Superior temporal gyrus (tissue), 1 donor: ENCODE results near the gene SINHCAF.
"Not testable (repeated sequence)": the region's sequence is repeated elsewhere in the genome, so short reads cannot be mapped to it uniquely, and the experiment has no call there.

ENCODE experiments used
- DNase-seq: peaks from one replicate; pipeline ENCODE4 v3.0.0-alpha.2; 2016; ENCODE audit errors: extremely low spot score

The SINHCAF gene, protein sequence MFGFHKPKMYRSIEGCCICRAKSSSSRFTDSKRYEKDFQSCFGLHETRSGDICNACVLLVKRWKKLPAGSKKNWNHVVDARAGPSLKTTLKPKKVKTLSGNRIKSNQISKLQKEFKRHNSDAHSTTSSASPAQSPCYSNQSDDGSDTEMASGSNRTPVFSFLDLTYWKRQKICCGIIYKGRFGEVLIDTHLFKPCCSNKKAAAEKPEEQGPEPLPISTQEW

DNA sequence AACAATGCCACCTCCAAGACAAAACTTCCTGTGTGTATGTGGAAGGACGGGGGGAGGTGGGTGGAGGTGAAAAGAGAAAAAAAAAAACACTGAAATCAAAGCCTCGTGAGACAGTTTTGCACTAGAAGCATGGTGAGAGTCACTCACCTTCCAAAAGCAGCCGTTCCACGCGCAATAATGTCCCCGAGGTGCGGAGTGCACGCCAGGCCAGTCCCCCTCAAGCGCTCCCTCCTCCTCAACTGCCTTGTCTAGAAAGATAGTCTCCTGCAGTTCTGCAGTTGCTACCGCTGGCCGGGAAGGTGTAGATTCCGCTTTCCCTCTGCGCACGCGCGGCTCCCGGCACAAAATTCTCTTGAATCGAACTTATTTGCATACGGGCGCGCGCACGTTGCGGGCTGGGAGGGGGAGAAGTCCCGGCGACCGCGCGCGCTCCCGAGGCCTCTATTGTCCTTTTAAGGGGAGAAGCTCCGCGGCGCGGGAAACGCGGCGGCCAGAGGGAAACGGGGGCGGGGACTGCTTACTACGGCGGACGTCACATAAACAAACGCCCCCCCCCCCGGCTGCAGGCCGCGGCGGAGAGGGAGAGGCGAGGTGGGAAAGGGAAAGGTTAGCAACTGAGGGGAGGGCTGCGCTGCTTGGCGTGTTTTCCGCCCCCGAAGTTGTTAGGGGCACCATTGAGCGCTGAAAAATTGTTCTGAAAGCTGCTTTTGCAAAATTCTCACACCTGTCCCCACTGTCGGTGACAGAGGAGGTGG lies at the start of gene SINHCAF:
Gene SINHCAF (minus strand): TSS at position 274 of the 755 bp plus-strand sequence. CDS start 27,946 bp downstream, outside the sequence.
- peak; percentile 97 for DNase-seq

DNA sequence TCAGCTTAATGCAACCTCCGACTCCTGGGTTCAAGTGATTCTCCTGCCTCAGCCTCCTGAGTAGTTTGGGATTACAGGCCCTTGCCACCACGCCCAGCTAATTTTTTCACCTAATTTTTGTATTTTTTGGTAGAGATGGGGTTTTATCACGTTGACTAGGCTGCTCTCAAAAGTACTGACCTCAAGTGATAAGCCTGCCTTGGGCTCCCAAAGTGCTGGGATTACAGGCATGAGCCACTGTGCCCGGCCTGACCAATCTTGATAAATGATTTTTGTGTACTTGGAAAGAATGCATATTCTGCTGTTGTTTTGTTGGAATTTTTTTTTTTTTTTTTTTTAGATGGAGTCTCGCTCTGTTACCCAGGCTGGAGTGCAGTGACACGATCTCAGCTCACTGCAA lies 49.5 kb upstream of the SINHCAF start:
- DNase-seq: not testable (repeated sequence)

DNA sequence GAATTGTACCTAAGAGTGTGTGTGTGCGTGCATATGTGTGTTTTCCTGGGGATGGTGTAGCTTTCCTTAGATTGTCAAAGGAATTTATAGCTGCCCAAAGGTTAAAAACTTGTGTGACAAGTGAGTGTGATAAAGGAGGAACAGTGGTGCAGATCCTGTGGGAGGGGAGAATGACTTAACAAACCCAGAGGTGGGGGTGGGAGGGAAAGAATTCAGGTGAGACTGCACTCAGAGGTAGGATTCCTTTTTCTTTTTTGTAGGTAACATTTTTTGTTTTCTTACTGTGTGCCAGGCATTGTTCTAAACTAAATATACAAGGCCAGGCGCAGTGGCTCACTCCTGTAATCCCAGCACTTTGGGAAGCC lies 45.3 kb upstream of the SINHCAF start:
- DNase-seq: no peak

DNA sequence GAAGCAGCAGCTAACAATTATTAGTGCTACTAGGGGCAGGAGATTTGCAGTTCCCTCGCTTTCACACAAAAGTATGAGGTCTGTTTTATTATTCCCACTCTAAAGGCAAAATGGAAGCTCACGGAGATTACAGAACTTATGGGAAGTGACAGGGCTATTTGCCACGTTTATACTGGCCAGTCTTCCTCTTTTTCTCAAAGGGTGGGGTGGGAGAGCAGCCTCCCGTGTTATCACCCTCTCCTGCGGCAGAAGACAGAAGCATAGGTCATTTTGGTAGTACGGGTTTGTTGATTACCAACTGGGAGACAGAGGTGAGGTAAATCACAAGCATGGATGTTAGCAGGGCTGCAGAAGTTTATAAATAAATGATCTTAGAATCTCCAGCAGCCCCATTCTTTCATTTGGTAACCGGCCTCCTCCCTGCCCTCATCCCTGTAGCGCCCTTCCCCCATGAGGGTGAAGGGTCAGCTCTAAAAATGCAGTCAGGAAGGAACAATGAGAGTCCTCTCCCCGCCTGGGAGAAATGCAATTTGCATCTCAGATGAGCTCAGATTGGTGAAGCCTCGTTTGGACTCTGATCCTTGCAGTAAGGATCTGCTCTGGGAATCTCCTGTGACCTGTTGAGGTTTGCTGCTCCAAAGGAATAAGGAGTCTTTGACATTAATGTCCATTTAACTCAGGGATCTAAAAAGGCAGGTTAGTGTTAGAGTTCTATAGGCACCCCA lies 44.7 kb upstream of the SINHCAF start:
- no peak for DNase-seq

DNA sequence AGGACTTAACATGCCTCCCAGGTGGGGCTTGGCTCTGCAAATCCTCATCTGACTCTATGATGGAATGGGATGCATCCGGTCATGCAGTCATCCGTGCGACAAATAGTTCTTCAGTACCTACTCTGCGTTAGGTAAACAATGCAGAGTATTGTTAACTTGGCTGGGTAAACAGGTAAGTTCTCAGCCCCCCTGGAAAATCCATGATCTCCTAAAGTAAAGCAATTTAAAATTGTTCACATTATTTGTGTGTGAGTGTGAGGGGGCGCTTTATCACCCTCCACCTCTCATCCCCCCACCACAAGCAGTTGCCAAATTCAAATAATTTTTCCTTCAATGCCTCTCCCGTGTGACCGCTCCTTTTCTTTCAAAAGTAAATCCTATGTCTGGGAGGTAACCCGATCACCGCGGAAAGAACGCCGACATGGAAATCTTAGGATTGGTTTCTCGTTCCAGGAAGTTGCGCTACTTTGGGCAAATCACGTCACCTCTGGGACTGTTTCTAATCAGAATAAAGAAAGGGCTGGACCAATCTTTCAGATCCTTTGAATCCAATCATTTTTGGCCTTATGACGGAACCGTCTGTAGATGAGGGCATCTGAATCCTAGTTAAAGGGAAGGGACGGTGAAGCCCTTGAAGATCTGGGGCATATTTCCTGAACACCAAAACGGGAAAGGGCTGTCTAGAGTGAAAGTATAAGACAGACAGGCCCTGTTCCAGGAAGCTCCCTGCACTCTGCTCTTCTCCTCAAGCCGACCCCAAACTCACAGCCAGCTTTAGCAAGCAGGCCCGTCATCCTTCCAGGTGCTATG lies 44.0 kb upstream of the SINHCAF start:
- DNase-seq: no peak

DNA sequence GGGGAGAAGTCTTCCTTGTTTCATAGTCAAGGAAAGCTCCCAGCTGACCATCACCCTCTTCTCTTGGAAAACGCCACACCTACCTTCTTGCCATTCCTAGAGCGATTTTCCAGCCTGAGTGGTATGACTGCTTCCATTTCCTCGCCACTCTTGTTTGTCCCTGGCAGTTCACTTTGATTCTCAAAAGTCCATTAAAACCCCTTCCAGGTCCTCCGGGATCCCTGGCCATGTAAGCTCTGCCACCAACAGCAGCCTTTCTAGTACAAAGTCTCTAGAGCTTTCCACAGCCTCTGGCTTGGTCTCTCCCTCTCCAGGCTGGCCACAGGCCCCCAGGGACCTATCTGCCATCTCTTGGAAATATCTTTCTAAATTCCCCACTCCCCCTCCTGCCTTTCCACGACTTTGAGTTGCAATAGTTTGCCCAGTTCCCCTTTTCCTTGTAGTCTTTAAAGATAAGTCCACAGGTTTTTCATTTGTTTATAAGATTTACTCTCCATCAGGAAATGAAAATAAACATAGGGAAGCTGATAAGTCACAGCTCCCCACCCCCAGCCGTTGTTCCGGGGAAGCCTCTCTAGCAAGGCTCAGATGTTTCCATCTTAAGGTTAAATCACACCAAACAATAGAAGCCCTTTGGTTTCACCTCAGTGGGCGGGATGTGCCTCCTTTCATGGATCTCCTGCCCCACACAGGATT lies 42.9 kb upstream of the SINHCAF start:
- no peak for DNase-seq

DNA sequence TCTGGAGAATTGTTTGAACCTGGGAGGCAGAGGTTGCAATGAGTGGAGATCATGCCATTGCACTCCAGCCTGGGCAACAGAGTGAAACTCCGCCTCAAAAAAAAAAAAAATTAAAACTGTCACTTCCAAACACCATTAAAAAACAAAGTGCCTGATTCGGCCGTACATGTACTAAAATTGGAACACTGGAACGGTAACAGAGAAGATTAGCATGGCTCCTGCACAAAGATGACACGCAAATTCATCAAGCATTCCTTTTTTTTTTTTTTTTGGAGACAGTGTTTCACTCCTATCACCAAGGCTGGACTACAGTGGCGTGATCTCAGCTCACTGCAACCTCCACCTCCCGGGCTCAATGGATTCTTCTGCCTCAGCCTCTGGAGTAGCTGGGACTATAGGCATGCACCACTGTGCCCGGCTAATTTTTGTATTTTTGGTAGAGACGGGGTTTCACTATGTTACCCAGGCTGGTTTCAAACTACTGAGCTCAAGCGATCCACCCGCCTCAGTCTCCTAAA lies 40.2 kb upstream of the SINHCAF start:
- DNase-seq: no peak

DNA sequence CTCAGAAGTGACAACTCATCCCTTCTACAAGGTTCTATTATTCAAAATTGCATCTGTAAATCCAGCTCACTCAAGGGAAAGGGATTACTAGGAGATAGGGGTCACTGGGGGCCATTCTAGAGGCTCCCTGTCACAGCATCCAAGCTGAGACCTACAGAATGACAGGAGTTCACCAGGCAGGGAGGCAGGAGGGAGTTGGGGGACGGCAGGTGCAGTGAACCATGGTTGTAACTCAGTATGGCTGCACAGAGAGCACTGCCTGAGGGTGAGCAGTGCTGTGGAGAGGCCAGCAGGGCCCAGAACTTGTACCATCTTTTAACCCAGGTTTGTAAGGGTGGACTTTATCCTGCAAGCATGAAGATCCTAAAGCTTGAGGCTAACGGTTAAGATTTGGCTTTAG lies 37.9 kb upstream of the SINHCAF start:
- DNase-seq: no peak

DNA sequence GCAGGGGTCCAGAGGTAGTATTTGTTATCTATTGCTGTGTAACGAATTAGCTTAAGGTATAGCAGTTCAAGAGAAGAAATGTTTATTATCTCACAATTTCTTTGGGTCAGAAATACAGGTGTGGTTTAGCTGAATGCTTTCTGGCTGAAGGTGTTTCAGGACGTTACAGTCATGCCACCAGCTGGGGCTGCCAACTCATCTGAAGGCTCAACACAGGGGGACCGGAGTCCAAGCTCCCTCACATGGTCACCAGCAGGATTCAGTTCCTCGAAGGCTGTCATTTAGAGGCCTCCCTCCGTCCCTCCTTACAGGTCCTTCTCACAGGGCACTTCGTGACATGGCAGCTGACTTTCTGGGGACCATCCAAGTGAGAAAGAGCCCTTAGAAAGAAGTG lies 37.5 kb upstream of the SINHCAF start:
- no peak for DNase-seq

DNA sequence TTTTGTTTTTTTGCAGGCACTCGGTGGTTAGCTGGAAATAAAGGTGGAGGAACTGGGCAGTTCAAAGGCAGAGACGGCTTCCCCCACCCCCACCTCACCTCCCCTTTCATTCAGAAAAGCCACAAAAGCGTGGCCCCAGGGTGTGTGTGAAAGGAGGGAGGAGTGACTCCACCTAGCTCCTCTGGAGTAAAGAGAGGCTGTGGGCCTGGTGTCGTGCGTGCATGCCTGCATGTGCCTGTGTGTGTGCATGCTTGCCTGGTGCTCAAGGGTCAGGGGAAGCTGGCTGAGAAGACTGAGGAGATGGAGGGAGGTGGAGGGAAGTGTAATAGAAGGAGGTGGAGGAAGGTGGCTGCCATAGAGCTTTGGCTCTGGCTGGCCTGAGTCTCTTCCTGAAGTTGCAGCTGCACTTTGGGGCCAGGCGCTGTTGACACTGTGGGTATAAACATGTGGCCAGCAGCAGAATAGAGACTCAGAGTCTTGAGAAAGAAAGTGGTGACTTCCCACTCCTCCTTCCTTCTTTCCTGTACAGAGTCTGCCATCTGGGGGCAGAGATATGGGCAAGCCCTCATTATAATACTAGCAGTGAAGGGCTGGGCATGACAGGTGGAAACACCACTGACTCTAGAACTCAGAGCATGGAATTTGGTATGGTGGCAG lies 36.9 kb upstream of the SINHCAF start:
- no peak for DNase-seq

DNA sequence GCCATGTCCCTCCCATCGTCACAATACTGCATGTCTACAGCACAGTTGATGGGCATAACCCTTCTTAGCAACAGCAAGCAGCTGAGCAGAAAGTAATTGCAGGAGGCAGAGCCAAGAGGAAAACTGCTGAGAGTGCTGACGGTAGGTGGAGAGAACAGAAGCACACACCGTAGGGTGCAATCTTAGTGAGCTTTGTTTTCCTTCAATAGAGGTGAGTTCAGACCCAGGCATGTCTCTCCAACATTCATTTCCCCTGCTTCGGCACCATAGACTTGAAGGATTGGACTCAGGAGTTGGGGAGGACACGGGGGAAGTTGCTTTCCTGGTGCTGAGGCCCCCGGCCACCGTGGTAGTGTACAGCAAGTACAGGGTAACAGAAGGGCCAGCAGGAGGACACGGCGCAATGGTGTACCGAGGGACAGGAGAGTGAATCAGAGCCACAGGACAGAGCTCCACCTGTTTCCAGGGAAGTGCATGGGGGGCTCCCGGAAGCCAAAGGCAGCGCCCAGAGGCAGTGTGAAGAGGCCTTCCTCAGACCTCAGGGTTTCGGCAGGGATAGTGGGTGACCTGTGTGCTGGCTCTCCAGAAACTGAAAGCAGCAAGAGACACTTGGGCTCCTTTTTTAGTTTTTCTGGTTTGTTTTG lies 36.3 kb upstream of the SINHCAF start:
- no peak for DNase-seq

DNA sequence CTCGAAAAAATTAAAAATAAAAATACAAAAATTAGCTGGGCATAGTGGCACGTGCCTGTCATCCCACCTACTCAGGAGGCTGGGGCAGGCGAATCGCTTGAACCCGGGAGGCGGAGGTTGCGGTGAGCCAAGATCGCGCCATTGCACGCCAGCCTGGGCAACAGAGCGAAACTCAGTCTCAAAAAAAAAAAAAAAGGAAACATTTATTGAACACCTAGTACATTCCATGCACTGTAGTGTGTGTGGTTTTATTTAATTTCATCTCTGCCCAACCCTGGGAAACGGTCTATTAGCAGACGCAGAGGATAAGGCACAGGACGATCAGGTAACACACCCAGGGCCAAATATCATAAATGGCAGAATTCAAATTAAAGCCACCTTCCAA lies 35.8 kb upstream of the SINHCAF start:
- no peak for DNase-seq

DNA sequence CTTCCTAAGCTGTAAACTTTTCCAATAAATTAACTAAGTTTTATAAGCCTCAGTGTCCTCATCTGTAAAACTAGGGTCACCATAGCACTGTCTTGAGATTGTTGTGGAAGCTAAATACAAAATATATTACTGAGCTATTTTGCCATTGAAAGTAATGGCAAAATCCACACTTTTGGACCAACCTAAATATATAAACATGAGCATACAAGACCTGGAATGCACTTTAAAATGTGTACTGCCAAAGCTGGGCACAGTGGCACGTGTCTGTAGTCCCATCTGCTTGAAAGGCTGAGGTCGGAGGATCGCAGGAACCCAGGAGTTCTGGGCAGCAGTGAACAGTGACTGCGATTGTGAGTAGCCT lies 29.8 kb upstream of the SINHCAF start:
- no peak for DNase-seq

DNA sequence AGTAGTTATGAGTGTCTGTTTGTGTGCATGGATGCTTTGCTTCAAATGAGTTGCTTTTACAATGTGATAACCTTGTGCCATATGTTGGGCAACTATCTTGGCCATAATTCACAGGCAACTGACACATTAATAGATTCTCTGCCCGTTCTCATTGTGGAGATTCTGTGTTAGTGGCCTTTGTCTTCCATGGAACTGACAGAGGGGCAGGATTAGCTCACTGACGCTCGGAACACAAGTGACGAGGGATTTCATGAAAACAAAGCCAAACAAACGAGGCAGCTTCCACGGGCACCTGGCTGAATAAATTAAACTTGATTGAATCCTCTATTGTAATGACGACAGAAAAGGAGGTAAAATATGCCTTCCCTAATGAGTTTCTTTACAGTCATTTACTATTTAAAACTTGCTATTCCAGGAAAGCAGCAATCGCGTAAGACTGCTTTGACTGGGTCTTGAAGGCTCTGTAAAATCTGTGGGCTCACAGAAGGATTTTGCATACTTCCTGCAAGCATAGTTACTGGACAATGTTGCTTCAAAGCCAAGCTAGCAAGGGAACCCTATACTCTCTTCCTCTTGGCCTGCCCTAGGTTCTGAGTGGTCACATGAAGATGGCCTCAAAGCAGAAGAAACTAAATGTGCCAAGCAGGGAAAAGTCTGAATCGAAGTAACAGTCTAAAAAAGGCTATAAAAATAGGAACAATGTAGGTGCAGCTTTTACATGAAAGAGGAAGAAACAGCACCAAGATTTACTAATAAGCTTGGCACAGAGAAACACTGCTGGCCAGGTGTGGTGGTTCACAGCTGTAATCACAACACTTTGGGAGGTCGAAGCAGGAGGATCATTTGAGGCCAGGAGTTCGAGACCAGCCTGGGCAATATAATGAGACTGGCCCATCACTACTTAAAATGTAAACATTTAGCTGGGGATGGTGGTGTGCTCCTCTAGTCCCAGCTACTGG lies 28.1 kb upstream of the SINHCAF start:
- DNase-seq: peak; percentile 55

DNA sequence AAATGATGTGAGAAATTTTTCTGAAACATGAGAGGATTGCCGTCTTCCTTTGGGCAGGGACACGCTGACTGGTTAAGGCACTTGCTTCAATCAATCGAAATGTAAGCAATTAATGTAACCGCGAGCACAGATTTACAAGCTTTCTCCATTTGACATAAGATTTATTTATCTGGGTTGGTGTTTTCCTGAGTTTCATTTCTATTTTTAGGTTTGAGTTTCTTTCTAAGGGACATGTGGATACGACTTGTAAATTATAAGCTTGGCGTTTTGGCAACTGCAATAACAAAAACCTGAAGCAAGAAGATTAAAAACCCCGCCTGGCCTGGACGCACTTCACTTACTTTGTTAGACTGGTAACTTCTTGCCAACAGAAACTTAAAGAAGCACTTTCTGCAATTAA lies 20.3 kb upstream of the SINHCAF start:
- DNase-seq: no peak

DNA sequence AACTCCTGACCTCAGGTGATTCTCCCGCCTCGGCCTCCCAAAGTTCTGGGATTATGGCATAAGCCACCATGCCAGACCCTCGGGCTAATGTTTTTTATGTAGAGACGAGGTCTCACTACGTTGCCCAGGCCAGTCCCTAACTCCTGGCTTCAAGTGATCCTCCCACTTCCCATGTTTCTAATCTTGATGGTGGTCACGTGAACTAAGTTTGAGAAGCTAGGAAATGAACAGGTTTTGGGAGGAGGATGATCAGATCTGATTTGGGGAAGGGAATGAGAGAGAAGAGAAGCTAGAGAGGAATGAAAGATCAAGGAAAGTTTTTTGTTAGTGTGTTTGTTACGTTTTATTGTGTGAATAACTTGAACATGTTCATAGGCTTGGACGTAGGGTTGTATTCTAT lies 17.2 kb upstream of the SINHCAF start:
- DNase-seq: no peak

DNA sequence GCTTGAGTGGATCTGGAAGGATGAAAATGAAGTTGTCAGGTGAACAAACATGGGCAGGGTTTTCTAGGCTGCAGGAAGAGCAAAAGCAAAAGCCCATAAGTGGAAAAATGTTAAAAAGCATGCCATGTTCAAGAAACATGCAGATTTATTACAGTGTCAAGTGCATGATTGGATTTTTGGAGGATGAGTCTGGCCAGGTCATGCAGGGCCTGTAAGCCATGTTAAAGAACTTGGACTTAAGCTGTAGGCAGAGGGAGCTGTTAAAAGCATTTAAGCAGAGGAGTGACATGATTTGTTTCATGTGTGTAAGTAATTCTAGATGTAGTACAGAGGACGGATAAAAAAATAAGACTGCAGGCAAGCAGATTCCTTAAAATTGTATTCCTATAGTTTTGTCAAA lies 16.3 kb upstream of the SINHCAF start:
- DNase-seq: no peak

DNA sequence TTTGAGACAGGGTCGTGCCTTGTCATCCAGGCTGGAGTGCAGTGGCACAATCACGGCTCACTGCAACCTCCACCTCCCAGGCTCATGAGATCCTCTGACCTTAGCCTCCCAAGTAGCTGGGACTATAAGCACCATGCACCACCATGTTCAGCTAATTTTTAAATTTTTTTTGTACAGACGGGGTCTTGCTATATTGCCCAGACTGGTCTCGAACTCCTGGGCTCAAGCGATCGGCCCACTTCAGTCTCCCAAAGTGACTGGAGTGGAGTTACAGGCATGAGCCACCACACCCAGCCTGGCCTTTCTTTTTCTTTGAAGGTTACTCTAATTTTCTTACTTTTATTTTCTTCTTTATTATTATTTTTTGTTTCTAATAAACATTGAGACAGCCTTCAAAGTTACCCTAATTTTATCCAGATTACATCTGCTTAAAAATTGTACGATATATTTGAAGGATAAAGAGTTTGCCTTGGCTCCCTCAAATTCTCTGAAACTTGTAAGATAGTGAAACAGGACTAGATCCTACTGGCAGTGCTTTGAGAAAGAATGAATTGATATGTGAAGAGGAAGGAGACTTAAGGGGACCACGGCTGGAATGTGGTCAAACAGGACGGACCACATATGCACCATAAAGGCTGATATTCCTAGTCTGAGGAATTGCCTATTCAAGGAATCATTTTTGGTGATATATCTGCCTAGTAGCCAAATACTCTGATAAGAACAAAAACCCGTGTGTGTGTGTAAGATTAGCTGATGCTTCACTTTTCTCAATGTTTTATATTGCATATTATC lies 14.1 kb upstream of the SINHCAF start:
- DNase-seq: no peak
